GM18507 (cell line): ENCODE results near the gene SUN5.
"Not testable (repeated sequence)": the region's sequence is repeated elsewhere in the genome, so short reads cannot be mapped to it uniquely, and the experiment has no call there.

Source experiments
- DNase-seq: peaks from one replicate; pipeline ENCODE4 v3.0.0; 2011; ENCODE audit warnings: low read depth; ENCODE audit not compliant: insufficient read length; ENCODE audit errors: extremely low spot score
- FAIRE-seq: peaks from 2 replicates; lab custom pipeline; 2011; peaks lifted over from hg19 to GRCh38; lab: Jason Lieb, UNC

The SUN5 gene

DNA sequence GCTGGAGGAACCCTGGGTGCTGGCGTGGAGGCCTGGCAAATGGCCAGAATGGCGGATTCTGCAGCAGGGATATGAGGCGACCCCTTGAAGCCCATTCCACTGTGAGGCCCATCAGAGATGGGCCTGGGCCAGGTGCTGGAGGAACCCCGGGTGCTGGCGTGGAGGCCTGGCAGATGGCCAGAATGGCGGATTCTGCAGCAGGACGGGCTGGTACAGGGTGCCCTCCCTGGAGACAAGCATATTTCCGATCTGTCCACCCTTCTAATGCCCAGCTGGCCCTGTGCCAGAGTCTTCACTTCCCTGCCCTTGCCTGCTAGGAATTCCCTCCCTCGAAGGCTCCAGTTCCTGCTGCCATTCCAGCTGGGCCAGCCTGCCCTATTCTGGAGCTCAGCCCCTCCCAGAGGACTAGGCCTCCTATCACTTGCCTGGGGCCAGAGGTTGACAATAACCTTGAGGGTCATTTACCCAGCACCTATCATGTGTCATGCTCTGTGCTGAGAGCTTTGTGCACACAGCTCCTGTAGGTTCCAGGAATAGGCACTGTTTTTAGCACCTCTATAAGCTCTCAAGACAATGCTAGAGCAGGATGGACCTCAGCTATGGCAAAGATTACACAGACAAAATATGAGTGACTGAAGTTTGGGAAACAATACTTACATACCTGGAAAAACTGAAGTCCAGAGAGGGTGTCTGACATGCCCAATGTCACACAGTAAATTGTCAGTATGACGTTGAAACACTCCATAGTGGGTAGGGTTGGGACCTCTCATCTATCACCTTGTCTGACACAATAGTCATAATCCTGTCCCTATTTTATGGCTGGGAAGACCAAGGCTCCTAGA lies 21.4 kb downstream of the SUN5 start:
- FAIRE-seq: no peak
- no peak for DNase-seq

DNA sequence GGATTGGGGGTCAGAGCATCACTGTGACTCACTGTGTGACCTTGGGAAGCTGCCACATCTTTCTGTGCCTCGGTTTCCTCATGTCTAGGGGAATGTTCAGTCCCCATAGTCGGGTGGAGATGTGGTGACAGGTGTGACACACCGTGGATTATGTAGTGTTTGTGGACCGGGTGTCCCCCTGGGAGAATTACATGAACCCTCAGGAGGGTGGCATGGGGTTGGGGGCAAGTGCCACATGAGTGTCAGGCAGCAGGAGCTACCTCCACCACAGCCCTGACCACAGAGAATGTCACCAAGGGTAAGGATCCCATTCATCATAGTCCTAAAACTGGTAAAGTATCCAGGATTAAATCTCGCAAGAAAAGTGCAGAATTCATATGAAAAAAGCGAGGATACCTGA lies 23.2 kb downstream of the SUN5 start:
- FAIRE-seq (no peak), DNase-seq (no peak)

DNA sequence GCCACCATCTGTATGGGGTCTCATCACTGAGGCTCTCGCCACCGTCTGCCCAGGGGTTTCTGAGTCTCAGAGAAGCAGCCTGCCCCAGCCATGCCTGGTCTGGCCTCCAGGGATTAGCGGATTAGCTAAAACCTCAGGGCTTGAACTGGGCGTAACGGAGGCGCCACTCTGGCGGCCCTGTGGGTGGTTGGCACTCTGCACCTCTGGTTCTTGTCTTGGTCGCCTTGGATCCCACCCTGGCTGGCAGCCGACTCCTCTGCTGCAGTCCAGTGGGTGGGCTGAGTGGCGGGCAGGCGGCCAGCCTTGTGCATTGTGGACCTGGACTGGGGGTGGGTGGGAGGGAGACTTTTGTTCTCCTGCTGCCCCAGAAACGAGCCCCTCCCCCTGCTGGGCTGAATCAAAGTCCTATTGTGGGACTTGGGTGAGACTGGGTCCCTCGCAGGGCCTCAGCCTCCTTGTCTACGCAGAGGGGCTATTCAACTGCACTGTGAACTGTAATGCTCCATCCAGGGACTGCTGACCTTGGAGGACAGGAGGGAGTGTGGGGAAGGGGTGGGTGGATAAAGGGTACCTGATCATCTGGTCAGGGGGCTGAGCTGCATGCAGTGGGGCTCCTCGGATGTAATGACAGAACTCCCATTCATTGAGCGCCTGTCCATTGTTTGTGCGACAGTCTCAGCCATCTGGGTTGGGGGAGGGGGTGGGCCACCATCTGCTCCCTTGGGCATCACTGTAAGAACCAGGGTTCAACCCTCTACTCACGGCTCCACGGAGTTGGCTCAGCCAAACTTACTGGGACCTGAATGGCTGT lies 23.9 kb downstream of the SUN5 start:
- no peak for FAIRE-seq
- no peak for DNase-seq

DNA sequence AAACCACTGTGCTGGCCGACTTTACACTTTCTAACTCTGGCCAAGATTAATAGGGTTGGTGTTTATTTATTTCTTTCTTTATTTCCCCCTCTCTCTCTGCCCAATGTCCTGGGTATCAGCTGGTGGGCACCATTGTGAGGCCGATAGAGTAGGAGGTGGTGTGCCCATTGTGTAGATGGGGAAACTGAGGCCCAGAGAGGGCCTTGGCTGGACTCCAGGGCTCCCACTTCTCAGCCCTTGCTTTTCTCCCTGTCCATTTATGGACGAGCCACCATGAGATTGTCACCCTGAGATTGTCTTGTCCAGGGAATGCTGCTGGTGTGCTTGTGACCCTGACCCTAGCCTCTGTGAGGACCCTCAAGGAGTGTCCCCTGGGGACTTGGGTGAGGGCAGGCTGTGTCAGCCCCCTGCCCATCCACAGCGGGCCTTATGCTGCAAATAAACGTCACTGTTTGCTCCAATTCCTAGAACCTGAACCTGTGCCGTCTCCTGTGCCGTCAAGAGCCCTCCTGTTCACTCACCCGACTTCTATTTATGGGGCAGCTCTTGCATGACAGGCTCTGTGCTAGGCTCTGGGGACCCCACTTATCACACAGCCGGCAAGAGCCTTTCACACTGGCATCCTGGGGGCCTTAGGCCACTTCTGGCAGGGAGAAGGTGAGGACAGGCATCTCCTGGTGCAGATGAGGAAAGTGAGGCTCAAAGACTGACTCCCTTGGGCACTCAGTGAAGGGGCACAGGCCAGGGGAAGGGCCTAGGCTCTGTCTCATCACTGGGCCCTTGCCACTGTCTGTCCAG lies 24.8 kb downstream of the SUN5 start:
- FAIRE-seq: no peak
- DNase-seq: no peak

DNA sequence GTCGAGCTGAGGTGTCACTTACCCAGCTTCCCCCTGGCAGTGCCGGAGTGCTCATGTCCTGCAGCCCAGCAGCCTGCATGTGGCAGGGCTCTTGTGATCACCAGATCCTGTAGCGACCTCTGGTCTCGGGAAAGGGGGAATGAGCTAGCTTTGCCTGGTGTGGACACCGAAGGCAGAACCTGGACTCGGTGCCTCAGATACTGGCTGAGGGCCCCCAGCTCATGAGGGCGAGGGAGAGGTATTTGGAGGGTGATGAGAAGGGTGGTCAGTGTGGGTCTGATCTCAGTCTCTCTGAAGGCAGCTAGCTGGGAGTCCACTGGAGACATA lies 26.3 kb downstream of the SUN5 start:
- FAIRE-seq (no peak), DNase-seq (no peak)

DNA sequence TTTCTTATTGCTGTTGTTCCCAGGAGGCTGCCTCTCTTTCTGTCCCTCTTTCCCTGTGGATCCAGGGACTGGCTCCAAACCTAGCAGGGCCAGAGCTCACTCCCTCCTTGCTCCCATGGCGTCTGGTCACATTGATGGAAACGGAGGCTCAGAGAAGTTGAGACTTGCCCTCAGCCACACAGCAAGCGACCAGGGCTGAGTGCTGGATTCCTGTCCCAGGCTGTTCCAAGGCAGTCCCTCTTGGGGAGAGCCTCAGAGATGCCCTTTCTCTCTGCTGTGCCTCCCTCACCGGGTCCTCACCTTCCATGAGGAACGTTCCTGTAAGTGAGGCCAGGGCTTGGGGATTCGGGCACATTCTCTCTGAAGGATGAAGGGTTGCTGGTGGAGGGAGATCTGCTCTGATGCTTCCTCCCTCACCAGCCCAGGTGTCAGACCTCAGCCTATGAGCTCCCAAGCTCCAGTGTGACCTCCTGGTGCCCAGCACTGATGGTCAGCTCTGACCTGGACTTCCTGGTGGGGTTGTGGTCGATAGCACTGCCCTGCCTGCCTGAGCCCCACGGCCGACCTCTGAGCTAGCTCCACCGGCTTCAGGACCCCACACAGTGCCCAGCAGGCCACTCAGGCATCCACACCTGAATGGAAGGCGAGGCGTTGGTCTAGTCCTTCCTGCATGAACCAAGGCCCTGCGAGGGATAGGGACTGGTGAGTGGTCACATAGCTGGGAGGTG lies 26.8 kb downstream of the SUN5 start:
- FAIRE-seq: no peak
- no peak for DNase-seq

DNA sequence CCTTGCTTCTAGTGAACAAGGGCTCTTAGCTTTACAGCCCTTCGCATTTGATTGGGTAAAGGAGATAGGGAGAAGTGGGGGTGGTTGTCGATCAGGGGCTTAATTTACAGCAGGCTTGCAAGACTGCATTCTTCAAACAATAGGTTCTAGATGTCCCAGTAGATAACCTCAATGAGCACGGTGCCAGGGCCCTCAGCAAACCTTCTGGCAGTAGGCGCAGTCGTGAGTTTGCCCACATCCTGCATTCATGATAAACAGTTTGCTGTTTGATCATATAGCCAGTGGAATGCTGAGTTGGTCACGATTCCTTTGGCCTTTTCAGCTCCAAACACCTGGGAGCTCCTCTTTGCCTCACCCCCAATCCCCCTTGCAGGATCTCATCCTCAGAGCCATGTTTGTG lies 27.5 kb downstream of the SUN5 start:
- no peak for DNase-seq
- no peak for FAIRE-seq

DNA sequence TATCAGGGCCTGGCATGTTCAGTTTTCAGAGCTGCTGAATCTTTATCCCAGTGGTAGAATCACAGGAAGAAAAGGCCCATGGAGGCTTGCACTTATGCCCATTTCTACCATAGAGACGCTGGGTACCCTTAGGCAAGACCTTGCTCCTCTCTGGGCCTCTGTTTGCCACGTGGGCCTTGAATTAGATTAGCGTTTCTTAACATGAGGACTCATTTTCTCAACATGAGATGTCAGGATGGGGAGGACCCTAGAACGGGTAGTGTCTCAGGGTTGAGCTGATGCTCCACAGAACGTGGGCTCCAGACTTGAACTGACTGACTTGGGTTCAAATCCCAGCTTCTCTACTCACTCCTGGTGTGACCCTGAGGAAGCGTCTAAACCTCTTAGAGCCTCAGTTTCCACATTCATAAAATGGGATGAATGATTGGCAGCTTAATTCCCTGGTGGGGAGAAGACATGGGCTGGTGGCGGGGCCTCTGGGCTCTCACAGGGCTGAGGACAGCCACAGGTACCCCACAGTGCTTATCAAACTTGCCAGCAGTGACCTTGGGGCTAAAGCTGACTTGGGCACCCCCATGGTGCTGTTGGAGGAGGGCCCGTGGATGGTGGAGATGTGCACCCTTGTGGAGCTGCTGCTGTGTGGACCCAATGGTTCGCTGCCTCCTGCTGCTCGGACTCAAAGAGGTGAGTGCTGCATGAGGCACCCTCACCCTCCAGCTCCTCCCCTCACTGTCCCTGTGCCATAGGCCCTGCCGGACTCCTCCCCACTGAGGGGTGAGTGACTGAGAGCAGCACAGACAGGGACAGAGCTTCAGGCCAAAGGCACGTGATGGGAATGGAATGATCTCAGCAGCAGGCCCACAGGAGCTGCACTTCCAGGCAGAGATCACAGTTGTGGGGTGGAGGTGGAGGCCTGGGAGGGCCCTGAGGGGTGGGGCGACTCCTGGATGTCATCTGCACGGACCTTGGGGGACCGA lies 28.2 kb downstream of the SUN5 start:
- DNase-seq: no peak
- FAIRE-seq: no peak

DNA sequence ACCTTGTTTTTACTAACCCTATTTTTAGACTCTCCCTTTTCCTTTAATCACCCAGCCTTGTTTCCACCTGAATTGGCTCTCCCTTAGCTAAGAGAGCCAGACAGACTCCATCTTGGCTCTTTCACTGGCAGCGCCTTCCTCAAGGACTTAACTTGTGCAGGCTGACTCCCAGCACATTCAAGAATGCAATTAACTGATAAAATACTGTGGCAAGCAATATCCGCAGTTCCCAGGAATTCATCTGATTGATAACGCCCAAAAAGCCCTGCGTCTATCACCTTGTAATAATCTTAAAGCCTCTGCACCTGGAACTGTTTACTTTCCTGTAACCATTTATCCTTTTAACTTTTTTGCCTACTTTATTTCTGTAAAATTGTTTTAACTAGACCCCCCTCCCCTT lies 29.1 kb downstream of the SUN5 start:
- DNase-seq, FAIRE-seq: not testable (repeated sequence)

DNA sequence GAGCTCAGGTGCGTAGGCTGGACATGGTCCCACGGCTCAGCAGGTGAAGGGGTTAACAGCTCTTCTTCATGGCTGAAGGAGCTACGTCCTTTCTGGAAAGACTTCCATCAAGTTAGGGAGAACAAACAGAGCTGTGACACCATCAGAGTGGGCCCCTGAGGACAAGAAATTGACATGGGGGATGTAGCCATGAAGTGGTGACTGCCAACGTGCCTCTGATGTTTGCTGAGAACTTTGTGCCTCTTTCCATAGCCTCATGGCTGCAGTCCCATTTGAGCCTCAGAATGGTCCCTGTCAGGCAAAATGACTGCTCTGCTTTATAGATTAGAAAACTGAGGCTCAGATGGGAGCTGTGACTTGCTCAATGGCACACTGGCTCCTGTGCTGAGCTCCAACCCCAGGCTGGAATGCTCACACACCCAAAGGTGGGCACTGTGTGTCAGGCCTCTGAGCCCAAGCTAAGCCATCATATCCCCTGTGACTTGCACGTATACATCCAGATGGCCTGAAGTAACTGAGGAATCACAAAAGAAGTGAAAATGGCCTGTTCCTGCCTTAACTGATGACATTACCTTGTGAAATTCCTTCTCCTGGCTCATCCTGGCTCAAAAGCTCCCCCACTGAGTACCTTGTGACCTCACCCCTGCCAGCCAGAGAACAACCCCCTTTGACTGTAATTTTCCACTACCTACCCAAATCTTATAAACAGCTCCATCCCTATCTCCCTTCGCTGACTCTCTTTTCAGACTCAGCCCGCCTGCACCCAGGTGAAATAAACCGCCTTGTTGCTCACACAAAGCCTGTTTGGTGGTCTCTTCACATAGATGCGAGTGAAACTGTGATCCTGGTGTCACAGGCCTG lies 29.8 kb downstream of the SUN5 start:
- FAIRE-seq, DNase-seq: not testable (repeated sequence)

DNA sequence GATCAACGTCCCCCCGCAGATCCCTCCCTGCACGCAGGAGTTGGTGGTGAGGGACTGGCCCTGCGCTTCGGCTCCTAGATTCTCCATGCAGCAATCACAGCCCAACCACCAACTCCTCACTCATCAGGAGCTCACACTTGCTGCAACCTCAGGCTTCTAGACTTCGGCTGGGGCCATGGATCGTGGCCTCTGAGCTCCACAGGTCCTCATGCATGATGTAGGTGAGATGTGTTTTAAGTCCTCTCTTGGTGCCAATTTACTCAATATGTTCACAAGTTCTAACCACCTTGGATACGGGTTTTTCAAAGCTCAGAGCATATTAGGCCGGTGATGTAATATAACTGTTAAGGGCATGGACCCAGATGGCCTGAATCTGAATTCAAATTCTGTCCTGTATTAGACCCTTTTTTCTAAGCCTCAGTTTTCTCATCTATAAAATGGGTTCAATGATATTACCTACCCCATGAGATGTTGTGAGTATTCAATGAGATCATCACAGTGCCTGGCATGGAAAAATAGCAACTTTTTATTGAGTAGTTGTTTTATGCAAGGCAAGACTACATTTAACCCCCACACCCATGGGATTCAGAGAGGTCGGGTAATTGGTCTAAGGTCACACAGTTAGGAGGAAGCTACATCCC lies 31.0 kb downstream of the SUN5 start:
- DNase-seq: no peak
- no peak for FAIRE-seq

DNA sequence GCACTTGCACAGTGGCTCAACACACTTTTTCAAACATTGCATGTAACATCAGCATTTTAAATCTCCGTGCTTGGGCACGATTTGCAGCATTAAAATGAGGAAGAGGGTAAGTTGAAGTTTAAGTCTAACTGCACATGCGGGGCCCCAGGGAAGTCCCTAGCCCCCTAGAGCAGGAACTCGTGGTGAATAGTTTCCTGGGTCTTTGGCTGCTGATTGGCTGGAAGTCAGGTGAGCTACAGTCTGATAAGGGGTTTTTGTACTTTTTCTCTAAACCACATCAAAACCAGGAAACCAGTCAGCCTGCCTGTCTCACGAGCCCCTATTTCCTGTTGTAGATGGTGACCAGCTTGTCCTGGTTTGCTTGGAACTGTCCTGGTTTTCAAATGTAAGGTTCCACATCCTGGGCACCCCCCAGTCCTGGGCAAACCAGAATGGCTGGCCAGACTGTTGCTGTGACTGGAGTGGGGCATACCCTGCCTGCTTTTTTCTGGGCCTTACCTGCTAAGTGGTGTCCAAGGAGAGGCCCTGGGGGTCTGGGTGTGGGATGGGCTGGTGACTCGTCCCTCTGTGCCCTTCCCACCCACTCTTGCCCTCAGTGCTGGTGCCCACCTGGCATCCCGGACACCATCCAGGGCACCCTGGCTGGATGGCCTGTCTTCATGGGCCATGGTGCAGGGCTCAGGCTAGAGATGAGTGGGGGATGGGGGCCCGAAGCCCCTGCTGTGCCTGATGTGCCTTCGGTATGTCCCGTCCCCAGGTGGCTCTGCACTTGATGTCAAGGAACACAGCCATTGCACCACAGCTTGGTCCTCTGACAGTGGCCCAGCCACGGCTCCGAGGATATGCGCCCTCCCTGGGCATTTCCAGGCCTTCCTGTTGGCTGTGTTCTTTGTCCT lies 31.8 kb downstream of the SUN5 start:
- DNase-seq: peak; percentile 68
- FAIRE-seq: peak; percentile 94

DNA sequence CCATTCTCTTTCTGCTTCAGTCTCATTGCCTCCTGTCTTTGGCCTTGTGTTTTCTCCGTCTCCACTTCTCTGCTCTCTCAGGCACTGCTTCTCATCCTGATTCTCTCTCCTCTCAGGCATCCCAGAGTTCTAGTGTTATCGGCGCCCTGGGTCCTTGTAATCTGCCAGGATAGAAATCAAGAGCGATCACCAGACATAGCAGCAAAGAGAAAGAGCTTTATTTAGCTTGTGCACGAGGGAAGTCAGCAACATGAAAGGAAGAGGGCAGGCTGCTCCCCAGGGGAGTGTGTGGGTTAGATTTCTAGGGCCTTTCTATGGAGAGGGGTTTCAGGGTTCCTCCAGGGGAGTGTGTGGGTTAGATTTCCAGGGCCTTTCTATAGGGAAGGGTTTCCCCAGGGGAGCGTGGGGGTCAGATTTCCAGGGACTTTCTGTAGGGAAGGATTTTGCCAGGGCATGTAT lies 32.5 kb downstream of the SUN5 start:
- no peak for DNase-seq
- no peak for FAIRE-seq

DNA sequence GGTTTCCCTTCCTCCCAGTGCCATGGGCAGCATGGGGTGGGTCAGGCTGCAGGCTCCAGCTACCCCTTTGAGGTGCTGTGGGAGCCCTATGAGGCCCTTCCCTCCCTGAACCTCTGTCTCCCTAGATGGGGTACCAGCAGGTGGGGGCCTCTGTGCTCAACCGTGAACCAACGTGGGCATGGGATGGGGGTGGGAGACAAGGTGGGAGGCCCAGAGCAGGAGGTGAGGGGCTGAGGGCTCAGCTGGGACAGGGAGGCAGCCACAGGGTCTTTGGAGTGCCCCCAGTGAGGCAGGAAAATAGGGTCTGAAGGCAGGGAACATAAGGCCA lies 33.3 kb downstream of the SUN5 start:
- DNase-seq (no peak), FAIRE-seq (no peak)

DNA sequence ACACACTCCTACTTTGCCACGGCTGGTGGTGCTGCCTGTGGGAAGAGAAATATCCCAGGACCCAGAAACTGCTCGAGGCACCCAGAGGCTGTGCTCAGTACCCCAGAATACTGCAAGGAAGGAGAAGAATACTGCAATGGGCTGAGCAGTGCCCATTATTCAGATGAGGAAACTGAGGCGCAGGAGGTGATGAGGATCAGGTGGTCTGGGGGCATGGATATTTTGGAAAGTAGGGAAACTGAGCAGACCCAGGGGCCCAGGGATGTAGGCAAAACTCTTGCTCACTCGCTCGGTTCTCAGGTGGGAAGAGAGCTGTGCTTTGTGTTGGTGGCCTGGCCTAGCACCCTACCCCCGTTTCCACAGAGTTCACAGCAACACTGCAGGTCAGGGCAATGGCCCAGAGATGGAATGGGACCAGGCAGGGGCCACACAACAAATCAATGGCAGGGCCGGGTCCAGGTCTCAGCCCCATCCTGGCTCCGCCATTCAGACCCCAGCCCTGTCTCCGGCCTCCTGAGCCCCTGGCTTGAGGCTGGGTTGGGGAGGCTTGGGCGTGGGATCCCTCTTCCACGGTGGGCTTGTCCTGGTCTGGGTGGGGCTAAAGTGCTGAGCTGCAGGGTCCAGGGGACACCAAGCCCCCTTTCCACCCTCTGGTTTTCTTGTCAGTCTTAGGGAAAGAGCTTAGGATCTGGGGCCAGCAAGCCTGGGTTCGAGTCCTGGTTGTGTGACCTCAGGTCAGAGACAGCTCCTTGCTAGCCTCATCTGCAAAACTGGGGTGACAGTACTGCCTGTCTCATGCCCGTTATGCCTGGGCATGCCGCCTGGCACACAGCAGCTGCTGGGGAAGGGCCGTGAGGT lies 33.9 kb downstream of the SUN5 start:
- DNase-seq (no peak), FAIRE-seq (no peak)
